Measurements from ENCODE around the gene RAB31. TPM values are rescaled to one million over a fixed set of nuclear protein-coding genes. Genes with fewer than 3 reads are reported as not detected.

RAB31 gene
- polyA plus RNA-seq, 1 donor (not counting 4 experiments of a cell fraction or from before 2014, with no cell fraction given), result 47.0 TPM

DNA sequence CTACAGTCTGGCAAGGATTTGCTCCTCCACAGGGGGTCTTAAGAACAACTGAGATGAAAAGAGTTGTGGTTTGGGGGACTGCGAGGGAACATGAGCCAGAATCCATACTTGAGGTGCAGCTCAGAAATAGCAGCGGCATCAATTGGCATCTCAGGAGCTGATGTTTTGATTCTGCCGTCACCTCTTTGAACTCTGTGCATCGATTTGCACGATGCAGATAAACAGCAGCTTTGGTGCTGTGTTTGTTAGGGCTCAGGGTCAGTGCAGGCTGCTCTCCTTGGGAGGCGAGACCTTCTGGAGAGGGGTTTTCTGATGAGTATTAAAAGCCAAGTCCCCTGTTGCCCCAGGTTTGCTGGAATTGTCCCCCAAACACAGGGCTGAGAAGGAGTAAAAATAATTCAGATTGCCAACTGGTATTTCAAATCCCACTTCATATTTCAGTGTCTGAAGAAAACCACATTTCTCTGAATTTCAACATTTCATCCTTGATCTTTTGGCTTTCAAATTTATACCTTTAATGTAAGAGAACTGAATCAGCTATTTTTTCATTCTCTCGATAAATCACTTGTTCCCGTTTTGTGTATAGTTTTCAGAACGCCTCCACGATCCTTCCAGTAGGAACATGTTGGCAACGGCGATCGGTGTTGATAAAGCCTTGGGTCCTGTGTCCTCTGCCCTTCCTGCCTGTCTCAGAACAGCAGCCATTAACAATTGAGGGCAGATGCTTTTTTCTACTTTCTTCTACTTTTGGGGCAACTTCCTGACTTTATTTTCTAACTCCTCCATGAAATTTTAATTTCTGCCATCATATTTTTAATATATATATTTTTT is 65.0 kb downstream of the RAB31 start:
- no peaks in the 10 kb centered on the region for H4K20me1 ChIP-seq (ENCODE audit: control insufficient read depth, extremely low read depth, insufficient read depth, low read length)
- H3K79me2 ChIP-seq (ENCODE audit: control insufficient read depth, insufficient read depth, low read length), result peaks cover 33% of the 10 kb centered on the region
- no peak for FAIRE-seq

DNA sequence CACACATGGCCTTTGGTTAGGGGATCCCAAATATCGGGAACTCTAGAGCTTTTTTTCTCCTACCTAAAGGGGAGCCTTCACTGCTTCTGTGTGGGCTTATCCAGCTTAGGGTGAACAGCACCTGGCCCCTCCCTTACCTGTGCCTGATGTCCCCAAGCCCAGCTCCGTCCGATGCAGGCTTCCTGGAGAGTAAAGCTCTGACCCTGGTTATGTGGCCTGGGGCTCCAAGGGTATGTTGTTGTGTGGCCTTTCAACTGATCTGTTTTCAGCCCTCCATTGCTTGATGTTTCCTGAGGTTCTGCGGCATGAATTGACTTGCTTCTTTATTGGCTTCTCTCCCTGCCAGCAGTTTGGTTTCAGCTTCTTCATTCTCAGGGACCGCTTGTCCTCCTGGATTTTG is 66.0 kb downstream of the RAB31 start:
- H3K79me2 ChIP-seq (ENCODE audit: control insufficient read depth, insufficient read depth, low read length), result peaks cover 33% of the 10 kb centered on the region
- H4K20me1 ChIP-seq (ENCODE audit: control insufficient read depth, extremely low read depth, insufficient read depth, low read length), result no peaks in the 10 kb centered on the region
- no peak overlapping the region for H3K27ac ChIP-seq (ENCODE audit: control insufficient read depth, insufficient read depth, low read length)

More for the DNA sequence above, 65.0 kb downstream of the RAB31 start:
- Histone ChIP-seq H3K4me1 (ENCODE audit: control insufficient read depth, extremely low read depth, insufficient read depth, low read length) (peaks cover 12% of the 10 kb centered on the region), H3K4me2 (ENCODE audit: control insufficient read depth, extremely low read depth, insufficient read depth, low read depth, low read length) (no peak overlapping the region), H3K9me1 (ENCODE audit: control insufficient read depth, extremely low read depth, insufficient read depth, low read length) (no peaks in the 10 kb centered on the region), H3K36me3 (ENCODE audit: control insufficient read depth in 2 of 2, extremely low read depth in 1 of 2, insufficient read depth in 2 of 2, low read length in 2 of 2) (peaks cover 3 to 6% of the 10 kb centered on the region in 2 experiments), H2AFZ (ENCODE audit: control insufficient read depth, low read length) (no peak overlapping the region), H3K27ac (ENCODE audit: control insufficient read depth, insufficient read depth, low read length) (no peak overlapping the region), H3K4me3 (ENCODE audit: control insufficient read depth in 2 of 3, extremely low read depth in 1 of 3, insufficient read depth in 2 of 3, low read depth in 1 of 3, low read length in 3 of 3) (no peak overlapping the region), H3K9ac (ENCODE audit: control insufficient read depth, extremely low read depth, insufficient read depth, low read length) (no peak overlapping the region), H3K9me3 (ENCODE audit: control insufficient read depth, low read depth, low read length) (no peaks in the 10 kb centered on the region), H3K27me3 (ENCODE audit: control insufficient read depth, extremely low read depth, insufficient read depth, low read length) (no peaks in the 10 kb centered on the region)
- no peak for DNase-seq (ENCODE audit: low read depth, low spot score)
- dilution Hi-C loops (cut with MboI; ENCODE audit: extremely low pct_ligation_motif_present, low sequenced_read_pairs), result no loop called here
- TF ChIP-seq EZH2 (IDR thresholded peaks at IDR 0.05; ENCODE audit: low read length), result no peak

More for the DNA sequence above, 66.0 kb downstream of the RAB31 start:
- Histone ChIP-seq H3K4me2 (ENCODE audit: control insufficient read depth, extremely low read depth, insufficient read depth, low read depth, low read length) (no peak overlapping the region), H3K9me3 (ENCODE audit: control insufficient read depth, low read depth, low read length) (no peaks in the 10 kb centered on the region), H3K4me3 (ENCODE audit: control insufficient read depth in 2 of 3, extremely low read depth in 1 of 3, insufficient read depth in 2 of 3, low read depth in 1 of 3, low read length in 3 of 3) (no peak overlapping the region), H3K36me3 (ENCODE audit: control insufficient read depth in 2 of 2, extremely low read depth in 1 of 2, insufficient read depth in 2 of 2, low read length in 2 of 2) (peaks cover 3 to 6% of the 10 kb centered on the region in 2 experiments), H3K9me1 (ENCODE audit: control insufficient read depth, extremely low read depth, insufficient read depth, low read length) (no peaks in the 10 kb centered on the region), H3K9ac (ENCODE audit: control insufficient read depth, extremely low read depth, insufficient read depth, low read length) (no peak overlapping the region), H3K4me1 (ENCODE audit: control insufficient read depth, extremely low read depth, insufficient read depth, low read length) (peaks cover 12% of the 10 kb centered on the region), H3K27me3 (ENCODE audit: control insufficient read depth, extremely low read depth, insufficient read depth, low read length) (no peaks in the 10 kb centered on the region), H2AFZ (ENCODE audit: control insufficient read depth, low read length) (no peak overlapping the region)
- dilution Hi-C loops (cut with MboI; ENCODE audit: extremely low pct_ligation_motif_present, low sequenced_read_pairs), result no loop called here
- no peak for TF ChIP-seq CTCF (optimal IDR thresholded peaks at IDR 0.05 in 1 of 3, IDR thresholded peaks at IDR 0.05 in 1 of 3, conservative IDR thresholded peaks at IDR 0.05 in 1 of 3; ENCODE audit: extremely low read depth in 1 of 3, insufficient read depth in 2 of 3, low read length in 3 of 3)
- no peak for TF ChIP-seq EZH2 (IDR thresholded peaks at IDR 0.05; ENCODE audit: low read length)
- no peak for FAIRE-seq
- DNase-seq (ENCODE audit: low read depth, low spot score), result no peak

All from keratinocyte (primary cell).